HT-29 (cell line): ENCODE measurements around the gene UBE3C. TPM values are rescaled to one million over a fixed set of nuclear protein-coding genes. Genes with fewer than 3 reads are reported as not detected.
"Not testable (repeated sequence)": the region's sequence is repeated elsewhere in the genome, so short reads cannot be mapped to it uniquely, and the experiment has no call there.

Experiments
- DNase-seq: peaks from one replicate; pipeline ENCODE4 v3.0.0-alpha.2; 2015; ENCODE audit warnings: low spot score
- total RNA-seq: library from RNA; depleted of rRNA; stranded (reverse); fragments of >200 nt; shearing (Covaris generic); gene quantifications from 2 replicates; pipeline ENCODE4 v1.2.3, GENCODE V29; 2014

UBE3C gene
- total RNA-seq, 1 experiment from 2014 or later, result 87.7 TPM

- no peak for DNase-seq
These were observed 8.7 kb upstream of the UBE3C start for GRCh38 chr7:157129907-157130460.

GRCh38 chr7:157130849-157131248, 7.9 kb upstream of the UBE3C start:
- not testable (repeated sequence) for DNase-seq

- no peak for DNase-seq
These were observed 5.9 kb upstream of the UBE3C start for GRCh38 chr7:157132796-157133195.

GRCh38 chr7:157133304-157133703, 5.4 kb upstream of the UBE3C start:
- no peak for DNase-seq

GRCh38 chr7:157136372-157136771, 2.4 kb upstream of the UBE3C start:
- DNase-seq, result peak; percentile 58

- DNase-seq, result no peak
These were observed 664 bp upstream of the UBE3C start for GRCh38 chr7:157138101-157138423.

GRCh38 chr7:157139111-157139809, 534 bp downstream of the UBE3C start:
- peak; percentile 62 for DNase-seq

GRCh38 chr7:157139810-157140510, 1.2 kb downstream of the UBE3C start:
- DNase-seq, result no peak

GRCh38 chr7:157140511-157140905, 1.8 kb downstream of the UBE3C start:
- no peak for DNase-seq

GRCh38 chr7:157141525-157142060, 2.9 kb downstream of the UBE3C start:
- DNase-seq, result no peak

- DNase-seq, result no peak
These were observed 5.1 kb downstream of the UBE3C start for GRCh38 chr7:157143788-157144187.

GRCh38 chr7:157149317-157149716, 10.6 kb downstream of the UBE3C start:
- DNase-seq, result no peak

GRCh38 chr7:157150882-157151281, 12.2 kb downstream of the UBE3C start:
- no peak for DNase-seq

GRCh38 chr7:157151626-157152339, 13.1 kb downstream of the UBE3C start:
- no peak for DNase-seq

- no peak for DNase-seq
These were observed 13.7 kb downstream of the UBE3C start for GRCh38 chr7:157152391-157152937.

- no peak for DNase-seq
These were observed 14.5 kb downstream of the UBE3C start for GRCh38 chr7:157153260-157153659.

GRCh38 chr7:157155959-157156358, 17.2 kb downstream of the UBE3C start:
- no peak for DNase-seq

GRCh38 chr7:157158400-157158799, 19.7 kb downstream of the UBE3C start:
- peak; percentile 25 for DNase-seq

GRCh38 chr7:157159537-157159936, 20.8 kb downstream of the UBE3C start:
- not testable (repeated sequence) for DNase-seq

GRCh38 chr7:157160433-157160832, 21.7 kb downstream of the UBE3C start:
- no peak for DNase-seq

- DNase-seq, result no peak
These were observed 27.3 kb downstream of the UBE3C start for GRCh38 chr7:157165987-157166386.

- DNase-seq, result no peak
These were observed 29.8 kb downstream of the UBE3C start for GRCh38 chr7:157168571-157168970.
